NB4 (cell line): ENCODE data around the gene TEX2.

Experiments
- DNase-seq: peaks from one replicate; pipeline ENCODE4 v3.0.0; 2010; ENCODE audit warnings: low read depth
- H3K4me3 ChIP-seq: one replicate; pipeline ENCODE4 v1.5.1; 2011; ENCODE audit warnings: mild to moderate bottlenecking, low read depth, low read length, moderate library complexity
- MYC ChIP-seq: IDR thresholded peaks from 2 replicates; pipeline ENCODE4 v1.6.1; 2011; ENCODE audit warnings: low read depth, low read length
- POLR2A ChIP-seq: IDR thresholded peaks from 2 replicates; pipeline ENCODE4 v1.6.1; 2011; ENCODE audit warnings: mild to moderate bottlenecking; ENCODE audit not compliant: insufficient read length; ENCODE audit errors: extremely low read depth
- TF ChIP-seq, protein P1 (sequence below): IDR thresholded peaks from one replicate; pipeline ENCODE4 v1.5.1; 2012; ENCODE audit warnings: low read depth, low read length
- TF ChIP-seq, protein P2 (sequence below): IDR thresholded peaks from 2 replicates; pipeline ENCODE4 v1.6.1; 2011; ENCODE audit warnings: low read depth, low read length

The TEX2 gene

DNA sequence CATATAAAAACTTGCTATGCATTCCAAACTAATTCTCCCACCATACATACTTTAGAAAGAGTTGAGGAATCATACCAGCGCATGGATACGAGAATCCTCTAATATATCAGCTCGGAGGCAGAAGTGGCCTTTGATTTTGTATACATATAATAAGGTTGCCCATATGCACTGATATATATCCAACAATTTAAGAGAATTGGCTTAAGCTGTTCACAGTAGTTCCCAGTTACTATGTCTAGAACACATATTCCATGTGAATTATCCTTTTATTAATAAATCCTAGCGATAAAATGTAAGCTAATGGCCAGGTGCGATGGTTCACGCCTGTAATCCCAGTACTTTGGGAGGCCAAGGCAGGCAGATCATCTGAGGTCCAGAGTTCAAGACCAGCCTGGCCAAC is 113.9 kb downstream of the TEX2 start:
- no peak overlapping the region for H3K4me3 ChIP-seq
- TF ChIP-seq MYC = no peak
- TF ChIP-seq POLR2A = no peak
- TF ChIP-seq, protein P1, sequence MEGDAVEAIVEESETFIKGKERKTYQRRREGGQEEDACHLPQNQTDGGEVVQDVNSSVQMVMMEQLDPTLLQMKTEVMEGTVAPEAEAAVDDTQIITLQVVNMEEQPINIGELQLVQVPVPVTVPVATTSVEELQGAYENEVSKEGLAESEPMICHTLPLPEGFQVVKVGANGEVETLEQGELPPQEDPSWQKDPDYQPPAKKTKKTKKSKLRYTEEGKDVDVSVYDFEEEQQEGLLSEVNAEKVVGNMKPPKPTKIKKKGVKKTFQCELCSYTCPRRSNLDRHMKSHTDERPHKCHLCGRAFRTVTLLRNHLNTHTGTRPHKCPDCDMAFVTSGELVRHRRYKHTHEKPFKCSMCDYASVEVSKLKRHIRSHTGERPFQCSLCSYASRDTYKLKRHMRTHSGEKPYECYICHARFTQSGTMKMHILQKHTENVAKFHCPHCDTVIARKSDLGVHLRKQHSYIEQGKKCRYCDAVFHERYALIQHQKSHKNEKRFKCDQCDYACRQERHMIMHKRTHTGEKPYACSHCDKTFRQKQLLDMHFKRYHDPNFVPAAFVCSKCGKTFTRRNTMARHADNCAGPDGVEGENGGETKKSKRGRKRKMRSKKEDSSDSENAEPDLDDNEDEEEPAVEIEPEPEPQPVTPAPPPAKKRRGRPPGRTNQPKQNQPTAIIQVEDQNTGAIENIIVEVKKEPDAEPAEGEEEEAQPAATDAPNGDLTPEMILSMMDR = no peak
- TF ChIP-seq, protein P2, sequence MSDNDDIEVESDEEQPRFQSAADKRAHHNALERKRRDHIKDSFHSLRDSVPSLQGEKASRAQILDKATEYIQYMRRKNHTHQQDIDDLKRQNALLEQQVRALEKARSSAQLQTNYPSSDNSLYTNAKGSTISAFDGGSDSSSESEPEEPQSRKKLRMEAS = no peak
- DNase-seq = no peak

- no peak overlapping the region for H3K4me3 ChIP-seq
- TF ChIP-seq, protein P1 = no peak
- TF ChIP-seq MYC = no peak
- TF ChIP-seq, protein P2 = no peak
- TF ChIP-seq POLR2A = no peak
- peak; percentile 69 for DNase-seq
Measured at GRCh38 chr17:64148699-64149098, 114.4 kb downstream of the TEX2 start.

DNA sequence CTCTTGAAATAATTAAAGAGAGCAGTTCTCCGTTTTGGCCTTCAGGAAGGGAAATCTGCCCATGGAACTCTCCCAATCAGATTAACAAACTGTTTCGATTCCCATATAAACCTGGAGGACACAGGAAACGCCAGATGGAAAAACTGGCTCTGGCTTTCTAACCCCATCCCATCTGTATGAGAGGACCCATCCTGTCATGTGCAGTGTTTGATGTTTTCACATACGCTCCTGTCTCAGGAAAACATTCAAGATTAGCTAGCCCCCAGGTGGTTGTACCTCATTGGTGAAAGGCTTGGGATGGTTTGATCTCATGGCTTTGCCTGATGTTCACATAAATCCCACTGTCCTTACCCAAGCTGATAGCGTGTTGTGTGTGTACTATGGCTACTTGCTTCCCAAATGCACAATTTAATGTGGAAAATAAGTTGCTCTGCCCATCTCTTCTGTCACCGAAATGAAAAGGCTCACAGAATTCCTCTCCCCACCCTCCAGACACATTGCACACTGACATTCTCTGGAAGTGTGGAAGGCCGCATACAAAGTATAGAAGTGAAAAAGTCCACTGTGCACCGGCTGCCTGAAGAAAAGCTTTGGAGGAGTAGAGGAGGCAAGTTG is 114.9 kb downstream of the TEX2 start:
- peak overlapping the region; percentile 99 for H3K4me3 ChIP-seq
- no peak for TF ChIP-seq MYC
- TF ChIP-seq, protein P2 = no peak
- TF ChIP-seq, protein P1 = no peak
- no peak for TF ChIP-seq POLR2A
- DNase-seq = peak; percentile 54

DNA sequence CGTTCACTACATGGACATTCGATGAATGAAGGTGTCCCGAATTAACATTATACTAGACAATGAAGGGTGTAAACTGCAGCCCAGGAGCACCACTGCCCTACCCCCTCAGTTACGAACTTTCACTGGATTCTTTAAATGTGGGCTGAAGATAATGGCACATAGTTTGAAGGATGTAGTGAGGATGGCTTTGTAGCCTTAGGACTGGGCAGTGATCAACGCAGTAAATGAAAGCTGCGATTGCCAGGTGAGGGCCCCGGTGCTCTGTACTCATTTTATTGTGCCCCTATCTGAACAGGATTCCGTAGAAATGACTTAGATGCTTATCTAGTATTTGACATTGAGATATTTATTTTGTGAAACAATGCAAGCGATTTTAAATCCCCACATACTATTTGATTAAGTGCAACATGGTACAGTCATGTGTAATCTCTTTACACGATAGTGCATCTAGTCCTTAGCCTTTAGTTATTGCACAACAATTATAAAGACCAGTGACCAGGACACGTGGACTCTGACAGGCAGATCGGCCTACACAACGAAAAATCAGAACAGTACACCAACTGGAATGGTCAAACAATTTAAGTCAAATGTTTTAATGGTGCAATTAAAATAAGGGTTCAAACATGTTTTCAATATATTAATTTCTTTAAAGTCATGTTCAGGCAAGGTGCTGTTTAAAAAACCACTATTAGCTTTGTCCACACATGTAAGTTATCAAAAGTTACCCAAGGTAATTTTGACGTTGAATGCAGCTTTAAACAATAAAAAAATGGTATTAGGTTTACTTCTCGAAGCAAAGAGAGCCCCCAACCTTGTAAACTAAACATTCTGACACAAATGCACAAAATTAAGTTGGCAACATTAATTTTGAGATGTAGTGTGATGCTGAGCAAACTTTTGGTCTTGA is 115.7 kb downstream of the TEX2 start:
- peak; percentile 54 for DNase-seq
- H3K4me3 ChIP-seq = peak overlapping the region; percentile 99
- TF ChIP-seq, protein P1 = no peak
- TF ChIP-seq POLR2A = peak; percentile 21
- peak; percentile 25; the same call in 1 of the 2 replicates for TF ChIP-seq MYC
- TF ChIP-seq, protein P2 = peak; percentile 67

GRCh38 chr17:64146418-64147109 is 116.5 kb downstream of the TEX2 start:
- peak; percentile 39; the same call in 1 of the 2 replicates for TF ChIP-seq MYC
- TF ChIP-seq, protein P2 = 0 out of 2 replicates have a peak, but pooled peaks have one; percentile 9
- TF ChIP-seq POLR2A = peak; percentile 10
- TF ChIP-seq, protein P1 = no peak
- DNase-seq = peak; percentile 61
- H3K4me3 ChIP-seq = peak overlapping the region; percentile 99
